Activated CD8-positive, alpha-beta memory T cell treated with anti-CD3 and anti-CD28 coated beads, Interleukin-2, amount 10 ng/mL, durations not matched to agents 7 days and 5 days (primary cell): ENCODE data around the gene PLAAT4. TPM values are rescaled to one million over a fixed set of nuclear protein-coding genes. Genes with fewer than 3 reads are reported as not detected.
A peak's percentile ranks its signal among the peaks of the same experiment; 100 is the strongest.

Experiments used
- ATAC-seq: fragments of 150-1000 bp; cut with Tn5 transposase; one replicate; pipeline ENCODE4 v1.10.0; 2021; ENCODE audit warnings: moderate library complexity
- CTCF ChIA-PET: fragments of 350-600 bp; sonication (Branson Sonifier 250); formaldehyde crosslinking; loops from one replicate; lab custom pipeline; 2021; ENCODE audit warnings: antibody characterized with exemption; lab: Charles Lee
- DNase-seq: peaks from one replicate; pipeline ENCODE4 v3.0.0-alpha.2; 2020
- H3K27ac Mint-ChIP-seq: one replicate; pipeline ENCODE4 v1.8.0; 2021; ENCODE audit warnings: mild to moderate bottlenecking, mixed read lengths
- H3K27me3 Mint-ChIP-seq: one replicate; pipeline ENCODE4 v1.8.0; 2021; ENCODE audit warnings: mixed read lengths
- H3K36me3 Mint-ChIP-seq: one replicate; pipeline ENCODE4 v1.8.0; 2021; ENCODE audit warnings: mild to moderate bottlenecking, mixed read lengths
- H3K4me1 Mint-ChIP-seq: one replicate; pipeline ENCODE4 v1.8.0; 2021; ENCODE audit warnings: mixed read lengths
- H3K4me3 Mint-ChIP-seq: one replicate; pipeline ENCODE4 v1.8.0; 2021; ENCODE audit warnings: mild to moderate bottlenecking, moderate library complexity, mixed read lengths
- H3K9me3 Mint-ChIP-seq: one replicate; pipeline ENCODE4 v1.8.0; 2022; ENCODE audit warnings: low read depth, mixed read lengths
- total RNA-seq, 2 experiments: library from RNA; stranded (reverse); gene quantifications; one replicate each; pipeline ENCODE4 v1.2.3, GENCODE V29; 2021

The PLAAT4 gene
- total RNA-seq, 2 experiments from 2014 or later = 85.3 to 128 TPM

- DNase-seq = no peak
- no peak overlapping the region for H3K4me3 Mint-ChIP-seq
- H3K27ac Mint-ChIP-seq = no peak overlapping the region
- peaks cover 5% of the 10 kb centered on the region for H3K4me1 Mint-ChIP-seq
- H3K27me3 Mint-ChIP-seq = no peaks in the 10 kb centered on the region
- peaks cover 9% of the 10 kb centered on the region for H3K36me3 Mint-ChIP-seq
- CTCF ChIA-PET = no interaction called here
- no peak for ATAC-seq
- peaks cover 10% of the 10 kb centered on the region for H3K9me3 Mint-ChIP-seq
Measured at GRCh38 chr11:63503492-63503891, 33.1 kb upstream of the PLAAT4 start.

GRCh38 chr11:63504054-63504453 lies 32.6 kb upstream of the PLAAT4 start:
- peaks cover 10% of the 10 kb centered on the region for H3K9me3 Mint-ChIP-seq
- ATAC-seq (no peak), DNase-seq (no peak)
- no peaks in the 10 kb centered on the region for H3K27me3 Mint-ChIP-seq
- no peak overlapping the region for H3K27ac Mint-ChIP-seq
- CTCF ChIA-PET = no interaction called here
- H3K4me3 Mint-ChIP-seq = no peak overlapping the region
- peaks cover 9% of the 10 kb centered on the region for H3K36me3 Mint-ChIP-seq
- peaks cover 5% of the 10 kb centered on the region for H3K4me1 Mint-ChIP-seq

GRCh38 chr11:63504933-63505586 lies 31.5 kb upstream of the PLAAT4 start:
- Mint-ChIP-seq H3K27me3 (no peaks in the 10 kb centered on the region), H3K36me3 (peaks cover 6% of the 10 kb centered on the region), H3K4me3 (no peak overlapping the region), H3K4me1 (peaks cover 5% of the 10 kb centered on the region), H3K27ac (no peak overlapping the region), H3K9me3 (peaks cover 7% of the 10 kb centered on the region)
- ATAC-seq (no peak), DNase-seq (no peak)
- CTCF ChIA-PET = interaction anchor here (0.6 to 1.0 kb wide), 4 partner anchors 10 to 482 kb away, joined by 3 read pairs; no protein-coding TSS in a partner anchor

- Mint-ChIP-seq H3K9me3 (no peaks in the 10 kb centered on the region), H3K27me3 (no peaks in the 10 kb centered on the region), H3K4me1 (peaks cover 5% of the 10 kb centered on the region), H3K27ac (no peak within 1 kb of the TSS), H3K4me3 (no peak within 1 kb of the TSS), H3K36me3 (no peaks in the 10 kb centered on the region)
- CTCF ChIA-PET = interaction anchor here (0.6 to 1.0 kb wide), 4 partner anchors 27 to 483 kb away, joined by 3 read pairs; no protein-coding TSS in a partner anchor
- no peak for ATAC-seq
- no peak for DNase-seq
Measured at GRCh38 chr11:63505857-63506528, 30.6 kb upstream of the PLAAT4 start, which contains the start of gene LGALS12. TSS of gene LGALS12 (plus strand) at chr11:63506084. CDS start at chr11:63506459, 375 bp downstream.

GRCh38 chr11:63506876-63507275 lies 29.7 kb upstream of the PLAAT4 start:
- Mint-ChIP-seq H3K36me3 (no peaks in the 10 kb centered on the region), H3K27ac (no peak overlapping the region), H3K4me3 (no peak overlapping the region), H3K4me1 (peaks cover 5% of the 10 kb centered on the region), H3K27me3 (no peaks in the 10 kb centered on the region), H3K9me3 (no peaks in the 10 kb centered on the region)
- DNase-seq = no peak
- ATAC-seq = no peak
- CTCF ChIA-PET = interaction anchor here (0.7 to 1.7 kb wide), 5 partner anchors 15 to 209 kb away, joined by 4 to 13 read pairs (median 7); partner anchors contain the start of gene PLAAT2

GRCh38 chr11:63507511-63507910 lies 29.1 kb upstream of the PLAAT4 start:
- DNase-seq (no peak), ATAC-seq (no peak)
- H3K27ac Mint-ChIP-seq = no peak overlapping the region
- H3K4me1 Mint-ChIP-seq = peaks cover 5% of the 10 kb centered on the region
- no peaks in the 10 kb centered on the region for H3K9me3 Mint-ChIP-seq
- no peak overlapping the region for H3K4me3 Mint-ChIP-seq
- no peaks in the 10 kb centered on the region for H3K27me3 Mint-ChIP-seq
- H3K36me3 Mint-ChIP-seq = no peaks in the 10 kb centered on the region
- CTCF ChIA-PET = interaction anchor here (0.6 to 1.7 kb wide), 9 partner anchors 15 to 209 kb away, joined by 3 to 13 read pairs (median 4); partner anchors contain the start of genes PLAAT2 and PLAAT5

- ATAC-seq = peak; percentile 49
- Mint-ChIP-seq H3K4me3 (no peak overlapping the region), H3K9me3 (no peaks in the 10 kb centered on the region), H3K36me3 (no peaks in the 10 kb centered on the region), H3K27ac (no peak overlapping the region), H3K4me1 (peaks cover 5% of the 10 kb centered on the region), H3K27me3 (no peaks in the 10 kb centered on the region)
- CTCF ChIA-PET = interaction anchor here (0.6 to 1.7 kb wide), 10 partner anchors 16 to 155 kb away, joined by 3 to 13 read pairs (median 4); partner anchors contain the start of genes PLAAT2, PLAAT4 and PLAAT5
- DNase-seq = peak; percentile 50
Measured at GRCh38 chr11:63508009-63508408, 28.6 kb upstream of the PLAAT4 start.

- no peaks in the 10 kb centered on the region for H3K36me3 Mint-ChIP-seq
- DNase-seq = no peak
- H3K27me3 Mint-ChIP-seq = no peaks in the 10 kb centered on the region
- H3K9me3 Mint-ChIP-seq = no peaks in the 10 kb centered on the region
- H3K4me3 Mint-ChIP-seq = no peak overlapping the region
- no peak for ATAC-seq
- H3K27ac Mint-ChIP-seq = no peak overlapping the region
- CTCF ChIA-PET = interaction anchor here (0.7 to 1.7 kb wide), 7 partner anchors 18 to 154 kb away, joined by 3 to 13 read pairs (median 3); partner anchors contain the start of genes PLAAT4 and PLAAT5
- peaks cover 5% of the 10 kb centered on the region for H3K4me1 Mint-ChIP-seq
Measured at GRCh38 chr11:63508745-63509144, 27.9 kb upstream of the PLAAT4 start.

GRCh38 chr11:63510360-63511047 lies 26.1 kb upstream of the PLAAT4 start:
- Mint-ChIP-seq H3K4me3 (no peak overlapping the region), H3K4me1 (peaks cover 5% of the 10 kb centered on the region), H3K9me3 (no peaks in the 10 kb centered on the region), H3K27ac (no peak overlapping the region), H3K36me3 (no peaks in the 10 kb centered on the region), H3K27me3 (no peaks in the 10 kb centered on the region)
- DNase-seq (no peak), ATAC-seq (no peak)
- CTCF ChIA-PET = no interaction called here

GRCh38 chr11:63511048-63511748 lies 25.4 kb upstream of the PLAAT4 start:
- DNase-seq = no peak
- Mint-ChIP-seq H3K9me3 (no peaks in the 10 kb centered on the region), H3K4me3 (no peak overlapping the region), H3K27ac (no peak overlapping the region), H3K4me1 (no peaks in the 10 kb centered on the region), H3K27me3 (no peaks in the 10 kb centered on the region), H3K36me3 (no peaks in the 10 kb centered on the region)
- CTCF ChIA-PET = interaction anchor here (1.0 kb wide), 1 partner anchor 33 kb away, joined by 3 read pairs; no protein-coding TSS in a partner anchor
- ATAC-seq = no peak

GRCh38 chr11:63512816-63513215 lies 23.8 kb upstream of the PLAAT4 start:
- Mint-ChIP-seq H3K27me3 (no peaks in the 10 kb centered on the region), H3K9me3 (no peaks in the 10 kb centered on the region), H3K4me1 (peaks cover 1% of the 10 kb centered on the region), H3K27ac (no peak overlapping the region), H3K4me3 (no peak overlapping the region), H3K36me3 (no peaks in the 10 kb centered on the region)
- DNase-seq = no peak
- CTCF ChIA-PET = no interaction called here
- ATAC-seq = no peak

- no peak for ATAC-seq
- Mint-ChIP-seq H3K9me3 (no peaks in the 10 kb centered on the region), H3K27me3 (no peaks in the 10 kb centered on the region), H3K4me3 (no peak overlapping the region), H3K4me1 (peaks cover 15% of the 10 kb centered on the region), H3K27ac (no peak overlapping the region), H3K36me3 (no peaks in the 10 kb centered on the region)
- DNase-seq = no peak
- CTCF ChIA-PET = interaction anchor here (1.2 to 2.3 kb wide), 3 partner anchors 26 to 123 kb away, joined by 3 to 8 read pairs (median 4); no protein-coding TSS in a partner anchor
Measured at GRCh38 chr11:63516109-63516508, 20.5 kb upstream of the PLAAT4 start.
